Fibroblast of the aortic adventitia (primary cell): Measurements from ENCODE around the gene SPSB1. TPM values are rescaled to one million over a fixed set of nuclear protein-coding genes. Genes with fewer than 3 reads are reported as not detected.

Experiments used
- DNase-seq: peaks from one replicate; pipeline ENCODE4 v3.0.0-alpha.2; 2010; ENCODE audit warnings: low read depth
- H3K4me3 ChIP-seq: 2 replicates; pipeline ENCODE4 v1.5.1; 2011; ENCODE audit warnings: low read depth, mild to moderate bottlenecking, control low read depth, low read length, moderate library complexity
- CTCF ChIP-seq: IDR thresholded peaks from 2 replicates; pipeline ENCODE4 v1.5.1; 2011; ENCODE audit warnings: mild to moderate bottlenecking, low read length, control low read depth, inconsistent platforms; ENCODE audit not compliant: insufficient read depth
- total RNA-seq: library from RNA; depleted of rRNA; stranded (reverse); fragments of >200 nt; gene quantifications from 2 replicates; pipeline ENCODE4 v1.2.3, GENCODE V29; 2012; ENCODE audit warnings: low replicate concordance

SPSB1 gene
- total RNA-seq, 1 donor = 37.6 TPM

GRCh38 chr1:9307303-9307702 lies 14.6 kb downstream of the SPSB1 start:
- TF ChIP-seq CTCF = no peak
- DNase-seq = no peak
- H3K4me3 ChIP-seq = no peak overlapping the region

DNA sequence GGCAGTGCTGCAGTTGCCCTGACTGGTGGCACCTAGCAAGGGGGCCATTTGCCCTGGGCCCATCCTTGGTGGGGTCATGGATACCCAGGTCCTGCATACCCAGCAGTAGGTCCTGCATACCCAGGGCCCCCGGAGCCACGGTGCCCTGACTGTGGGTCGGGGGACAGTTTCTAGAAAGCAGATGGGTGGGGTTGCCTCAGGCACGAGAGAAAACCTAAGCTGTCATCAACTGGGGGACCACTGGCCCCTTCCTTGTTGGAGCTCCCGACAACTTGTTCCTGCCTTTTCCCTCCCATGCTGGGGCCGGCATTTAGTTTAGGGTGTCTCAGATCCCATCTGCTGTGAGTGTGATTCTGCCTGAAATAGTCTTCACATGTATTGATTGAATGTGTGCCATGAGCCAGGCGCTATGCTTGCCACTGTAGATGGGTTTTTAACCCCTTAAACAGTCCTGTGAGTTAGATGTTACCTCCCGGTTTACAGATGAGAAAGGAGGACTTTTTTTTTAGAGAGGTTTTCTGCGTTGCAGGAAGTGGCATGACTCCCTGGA lies 15.6 kb downstream of the SPSB1 start:
- no peak overlapping the region for H3K4me3 ChIP-seq
- DNase-seq = no peak
- no peak for TF ChIP-seq CTCF

- no peak for DNase-seq
- TF ChIP-seq CTCF = no peak
- no peak overlapping the region for H3K4me3 ChIP-seq
Measured at GRCh38 chr1:9309080-9309479, 16.4 kb downstream of the SPSB1 start.

DNA sequence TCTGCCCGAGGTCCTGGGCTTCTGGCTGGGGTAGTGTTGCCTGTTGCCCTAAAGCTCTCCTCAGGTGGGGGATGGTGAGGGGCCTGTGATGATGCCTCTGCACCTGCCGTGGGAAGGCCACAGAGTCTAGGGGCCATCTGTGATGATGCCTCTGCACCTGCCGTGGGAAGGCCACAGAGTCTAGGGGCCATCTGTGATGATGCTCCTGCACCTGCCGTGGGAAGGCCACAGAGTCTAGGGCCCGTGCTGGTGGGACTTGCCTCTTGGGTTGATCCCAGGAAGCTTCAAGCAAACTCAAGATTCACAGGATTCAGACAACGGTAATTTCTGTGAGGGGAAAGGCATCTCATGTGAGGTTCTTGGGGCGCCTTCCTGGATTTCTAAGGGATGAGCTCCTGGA lies 17.3 kb downstream of the SPSB1 start:
- no peak for TF ChIP-seq CTCF
- no peak for DNase-seq
- no peak overlapping the region for H3K4me3 ChIP-seq

- DNase-seq = no peak
- H3K4me3 ChIP-seq = no peak overlapping the region
- no peak for TF ChIP-seq CTCF
Measured at GRCh38 chr1:9311029-9311428, 18.3 kb downstream of the SPSB1 start.

- TF ChIP-seq CTCF = no peak
- H3K4me3 ChIP-seq = no peak overlapping the region
- no peak for DNase-seq
Measured at GRCh38 chr1:9311479-9311878, 18.8 kb downstream of the SPSB1 start.

DNA sequence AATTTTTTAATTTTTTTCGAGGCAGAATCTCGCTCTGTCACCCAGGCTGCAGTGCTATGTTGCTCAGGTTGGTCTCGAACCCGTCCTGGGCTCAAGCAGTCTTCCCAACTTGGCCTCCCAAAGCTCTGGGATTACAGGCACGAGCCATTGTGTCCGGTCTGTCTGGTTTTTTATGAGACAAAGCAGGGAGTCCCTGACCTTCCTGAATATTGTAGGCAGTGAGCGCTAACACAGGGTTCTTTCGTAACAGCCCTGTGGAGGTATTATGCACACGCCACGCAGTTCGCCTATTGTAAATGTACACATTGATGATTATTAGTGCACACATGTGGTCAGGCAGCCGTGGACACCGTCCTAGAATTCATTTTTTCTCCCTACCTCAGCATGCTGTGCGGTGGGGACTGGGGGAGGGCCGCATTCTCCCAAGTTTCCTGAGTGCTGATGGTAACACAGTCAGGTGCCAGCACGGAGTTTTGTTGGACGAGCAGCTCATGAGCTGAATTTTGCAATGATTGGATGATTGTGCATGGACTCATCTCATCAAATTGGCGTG lies 19.6 kb downstream of the SPSB1 start:
- no peak overlapping the region for H3K4me3 ChIP-seq
- no peak for TF ChIP-seq CTCF
- DNase-seq = no peak
